RWPE2 (cell line): Measurements from ENCODE around the gene CHST15.
A peak's percentile ranks its signal among the peaks of the same experiment; 100 is the strongest.
"Not testable (repeated sequence)": the region's sequence is repeated elsewhere in the genome, so short reads cannot be mapped to it uniquely, and the experiment has no call there.

ENCODE experiments used
- ATAC-seq: fragments of 200-7000 bp; cut with Tn5 transposase; 3 replicates; pipeline ENCODE4 v1.9.1; 2021; ENCODE audit warnings: low read depth
- DNase-seq: peaks from one replicate; pipeline ENCODE4 v3.0.0-alpha.2; 2020; ENCODE audit warnings: low spot score
- H3K27ac ChIP-seq: fragments of 450-650 bp; 2 replicates; pipeline ENCODE4 v1.5.1; 2017; ENCODE audit warnings: mild to moderate bottlenecking; ENCODE audit not compliant: poor library complexity, severe bottlenecking
- H3K27me3 ChIP-seq: fragments of 250-450 bp; sonication (Bioruptor Pico); 2 replicates; pipeline ENCODE4 v1.5.1; 2021; ENCODE audit warnings: mild to moderate bottlenecking, moderate library complexity; ENCODE audit not compliant: insufficient read depth, poor library complexity, severe bottlenecking
- H3K36me3 ChIP-seq: fragments of 250-450 bp; sonication (Bioruptor Pico); 2 replicates; pipeline ENCODE4 v1.5.1; 2020; ENCODE audit warnings: low read depth, mild to moderate bottlenecking, moderate library complexity
- H3K4me1 ChIP-seq: fragments of 250-450 bp; sonication (Bioruptor Pico); 2 replicates; pipeline ENCODE4 v1.5.1; 2021; ENCODE audit warnings: mild to moderate bottlenecking, moderate library complexity; ENCODE audit not compliant: insufficient read depth, poor library complexity, severe bottlenecking
- H3K4me3 ChIP-seq: fragments of 250-450 bp; sonication (Bioruptor Pico); 2 replicates; pipeline ENCODE4 v1.5.1; 2021; ENCODE audit warnings: mild to moderate bottlenecking, moderate library complexity; ENCODE audit not compliant: severe bottlenecking
- H3K9me3 ChIP-seq: fragments of 250-450 bp; sonication (Bioruptor Pico); 2 replicates; pipeline ENCODE4 v1.5.1; 2021; ENCODE audit warnings: mild to moderate bottlenecking, moderate library complexity; ENCODE audit not compliant: severe bottlenecking
- CTCF ChIP-seq: fragments of 450-650 bp; IDR thresholded peaks from one replicate; pipeline ENCODE4 v1.5.1; 2017; ENCODE audit warnings: mild to moderate bottlenecking, moderate library complexity; ENCODE audit not compliant: poor library complexity, severe bottlenecking

CHST15 gene

GRCh38 chr10:124100124-124100523, 6.7 kb upstream of the CHST15 start:
- H3K4me1 ChIP-seq, result peaks cover 4% of the 10 kb centered on the region
- no peak for TF ChIP-seq CTCF
- H3K9me3 ChIP-seq, result no peaks in the 10 kb centered on the region
- H3K27me3 ChIP-seq, result no peaks in the 10 kb centered on the region
- no peak overlapping the region for H3K27ac ChIP-seq
- no peaks in the 10 kb centered on the region for H3K36me3 ChIP-seq
- DNase-seq, result no peak
- H3K4me3 ChIP-seq, result no peak overlapping the region
- ATAC-seq, result no peak

DNA sequence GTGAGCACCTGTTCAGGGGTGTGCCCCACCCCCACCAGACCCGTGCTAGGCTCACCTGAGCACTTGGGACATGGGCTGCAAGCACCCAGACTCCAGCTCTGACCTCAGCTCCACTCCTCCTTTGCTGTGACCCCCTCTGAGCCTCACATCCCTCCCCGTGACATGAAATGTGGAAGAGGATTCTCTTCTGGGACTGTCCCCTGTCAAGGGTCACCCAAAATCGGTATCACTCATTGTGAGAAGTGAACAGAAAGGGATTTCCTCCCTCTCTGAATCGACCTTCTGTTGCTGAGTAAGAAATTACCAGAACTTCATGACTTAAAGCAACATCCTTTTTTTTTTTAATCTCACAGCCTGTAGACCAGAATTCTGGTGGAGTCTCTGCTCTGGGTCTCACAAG, 6.2 kb upstream of the CHST15 start:
- Histone ChIP-seq H3K4me1 (peaks cover 4% of the 10 kb centered on the region), H3K27me3 (no peaks in the 10 kb centered on the region), H3K9me3 (no peaks in the 10 kb centered on the region), H3K36me3 (no peaks in the 10 kb centered on the region), H3K4me3 (no peak overlapping the region), H3K27ac (no peak overlapping the region)
- no peak for DNase-seq
- TF ChIP-seq CTCF, result no peak
- ATAC-seq, result no peak

DNA sequence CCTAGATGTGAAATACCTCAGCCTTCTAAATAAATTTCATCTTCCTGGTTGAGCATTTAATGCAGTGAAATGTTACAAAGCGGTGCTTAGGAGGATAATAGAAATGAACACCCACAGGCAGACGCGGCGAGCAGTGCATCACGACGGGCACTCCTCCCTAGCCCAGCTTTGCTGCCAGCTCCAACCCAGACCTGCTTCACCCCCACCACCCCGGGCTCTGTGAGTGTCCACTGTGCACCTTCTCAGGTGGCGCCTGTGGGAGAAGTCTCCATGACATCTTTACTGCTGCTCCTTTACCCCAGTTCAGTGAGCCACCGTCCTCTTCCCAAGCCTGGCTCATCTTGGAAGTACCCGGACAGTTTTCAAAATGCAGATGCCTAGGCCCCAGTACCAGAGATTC, 5.2 kb upstream of the CHST15 start:
- no peaks in the 10 kb centered on the region for H3K27me3 ChIP-seq
- H3K9me3 ChIP-seq, result no peaks in the 10 kb centered on the region

GRCh38 chr10:124097883-124098282, 4.5 kb upstream of the CHST15 start:
- Histone ChIP-seq H3K4me1 (peaks cover 4% of the 10 kb centered on the region), H3K27me3 (no peaks in the 10 kb centered on the region), H3K9me3 (no peaks in the 10 kb centered on the region), H3K27ac (no peak overlapping the region), H3K4me3 (no peak overlapping the region), H3K36me3 (no peaks in the 10 kb centered on the region)
- no peak for TF ChIP-seq CTCF
- ATAC-seq (peak; percentile 66), DNase-seq (no peak)

More for the DNA sequence above, 5.2 kb upstream of the CHST15 start:
- no peaks in the 10 kb centered on the region for H3K36me3 ChIP-seq
- no peak overlapping the region for H3K27ac ChIP-seq
- DNase-seq (no peak), ATAC-seq (no peak)
- no peak overlapping the region for H3K4me3 ChIP-seq
- TF ChIP-seq CTCF, result no peak
- peaks cover 4% of the 10 kb centered on the region for H3K4me1 ChIP-seq

DNA sequence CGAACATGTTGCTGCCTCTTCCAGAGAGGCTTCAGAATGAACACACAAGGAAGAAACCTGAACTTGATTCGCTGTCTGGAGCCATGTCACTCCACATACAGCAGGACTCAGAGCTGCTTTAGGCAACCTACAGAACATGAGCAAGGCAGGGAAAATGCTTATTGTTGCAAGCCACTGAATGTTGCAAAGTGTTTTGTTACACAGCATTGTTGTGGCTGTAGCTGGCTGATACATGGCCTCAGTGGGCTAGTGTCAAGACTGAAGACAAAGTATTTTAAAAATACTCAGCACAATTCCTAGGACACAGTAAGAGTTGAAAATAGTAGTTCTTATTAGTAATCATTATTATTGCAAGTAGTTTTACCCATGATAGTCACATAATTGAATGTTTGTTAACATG, 3.1 kb upstream of the CHST15 start:
- peaks cover 5% of the 10 kb centered on the region for H3K4me1 ChIP-seq
- TF ChIP-seq CTCF, result no peak
- H3K9me3 ChIP-seq, result no peaks in the 10 kb centered on the region
- no peak overlapping the region for H3K4me3 ChIP-seq
- DNase-seq (no peak), ATAC-seq (no peak)
- H3K36me3 ChIP-seq, result no peaks in the 10 kb centered on the region
- no peak overlapping the region for H3K27ac ChIP-seq
- no peaks in the 10 kb centered on the region for H3K27me3 ChIP-seq

GRCh38 chr10:124095801-124096200, 2.4 kb upstream of the CHST15 start:
- ATAC-seq, H3K27ac ChIP-seq, H3K36me3 ChIP-seq, H3K4me1 ChIP-seq, H3K9me3 ChIP-seq, H3K4me3 ChIP-seq, DNase-seq, H3K27me3 ChIP-seq: not testable (repeated sequence)
